Lower lobe of right lung (tissue), 2 donors: ENCODE data around the gene CEACAM18. TPM values are rescaled to one million over a fixed set of nuclear protein-coding genes. Genes with fewer than 3 reads are reported as not detected.

Experiments used
- ATAC-seq, 2 donors: fragments of 200-7000 bp; cut with Tn5 transposase; one replicate each; pipeline ENCODE4 v1.9.1; 2020 to 2022; ENCODE audit warnings: mild to moderate bottlenecking in 2 of 2, moderate library complexity in 2 of 2
- DNase-seq: peaks from one replicate; pipeline ENCODE4 v3.0.0-alpha.2; 2020
- H3K27ac ChIP-seq: fragments of 200-600 bp; one replicate; pipeline ENCODE4 v1.8.0; 2022
- H3K27me3 ChIP-seq: fragments of 200-600 bp; one replicate; pipeline ENCODE4 v1.8.0; 2022; ENCODE audit warnings: low read depth
- H3K36me3 ChIP-seq: fragments of 200-600 bp; one replicate; pipeline ENCODE4 v1.8.0; 2022; ENCODE audit warnings: mild to moderate bottlenecking
- H3K4me1 ChIP-seq: fragments of 200-600 bp; one replicate; pipeline ENCODE4 v1.8.0; 2022
- H3K4me3 ChIP-seq: fragments of 200-600 bp; one replicate; pipeline ENCODE4 v1.8.0; 2022; ENCODE audit warnings: mild to moderate bottlenecking
- H3K9me3 ChIP-seq: fragments of 200-600 bp; one replicate; pipeline ENCODE4 v1.8.0; 2022
- intact Hi-C: fragments of 100-400 bp; cut with DNase I; formaldehyde crosslinking; loops from one replicate; pipeline ENCODE4 v1.11.0; 2022
- total RNA-seq: library from RNA; stranded (reverse); fragmentation: NEBNext Ultra II Directional; extraction: Animal tissue kit (Norgen Biotek cat#: 25700); gene quantifications from one replicate; pipeline ENCODE4 v1.2.1, GENCODE V29; 2021
- TF ChIP-seq, protein P1 (sequence below): fragments of 200-600 bp; IDR thresholded peaks from one replicate; pipeline ENCODE4 v1.8.0; 2022; ENCODE audit warnings: antibody characterized with exemption, mild to moderate bottlenecking
- donor health status: DM: no; HTN: yes; CAD: no; lungs with severe emphysema.

Gene CEACAM18
- total RNA-seq, 1 donor from 2014 or later, result not detected

DNA sequence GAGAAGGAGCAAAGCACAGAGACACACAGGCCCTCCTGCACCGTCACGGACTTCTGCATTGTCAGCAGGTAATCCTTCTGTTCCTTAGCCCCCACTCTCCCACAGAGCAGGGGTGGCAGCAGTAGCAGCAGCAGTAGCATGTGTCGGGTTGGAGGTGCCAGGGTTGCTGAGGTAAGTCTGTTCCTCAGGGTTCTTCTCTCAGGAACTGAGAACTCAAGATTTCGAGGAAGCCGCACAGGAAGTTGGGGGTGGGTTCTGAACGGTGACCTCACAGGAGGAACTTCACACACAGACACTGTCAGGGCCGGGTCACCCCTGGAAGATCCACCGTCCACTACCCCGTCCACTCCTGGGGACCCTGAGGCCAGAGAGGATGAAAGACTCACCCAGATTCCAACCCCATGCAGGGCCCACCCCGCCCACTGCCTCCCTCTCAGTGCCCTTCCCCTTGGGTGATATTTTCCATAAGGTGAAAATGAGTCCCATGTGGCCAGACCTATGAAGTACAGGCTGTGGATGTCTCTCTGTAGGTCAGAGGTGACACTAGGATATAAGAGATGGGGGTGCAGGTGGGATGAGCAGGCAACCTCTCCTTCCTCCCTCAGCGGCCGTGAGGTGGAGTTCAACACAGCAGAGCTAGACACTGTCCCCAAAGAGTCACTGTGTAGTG, 23.4 kb downstream of the CEACAM18 start, which contains the start of gene SIGLEC12:
TSS of gene SIGLEC12 (minus strand) at position 207 of the 670 bp plus-strand sequence. CDS start at position 140, 67 bp downstream.
- H3K36me3 ChIP-seq, result no peaks in the 10 kb centered on the region
- no peak within 1 kb of the TSS for H3K27ac ChIP-seq
- intact Hi-C loops, result no loop called here
- peak; percentile 71 for DNase-seq
- peak within 1 kb of the TSS; percentile 21 for H3K4me3 ChIP-seq
- H3K9me3 ChIP-seq, result no peaks in the 10 kb centered on the region
- H3K27me3 ChIP-seq, result no peaks in the 10 kb centered on the region
- peak; percentile 71 to 73 for ATAC-seq
- TF ChIP-seq, protein P1, sequence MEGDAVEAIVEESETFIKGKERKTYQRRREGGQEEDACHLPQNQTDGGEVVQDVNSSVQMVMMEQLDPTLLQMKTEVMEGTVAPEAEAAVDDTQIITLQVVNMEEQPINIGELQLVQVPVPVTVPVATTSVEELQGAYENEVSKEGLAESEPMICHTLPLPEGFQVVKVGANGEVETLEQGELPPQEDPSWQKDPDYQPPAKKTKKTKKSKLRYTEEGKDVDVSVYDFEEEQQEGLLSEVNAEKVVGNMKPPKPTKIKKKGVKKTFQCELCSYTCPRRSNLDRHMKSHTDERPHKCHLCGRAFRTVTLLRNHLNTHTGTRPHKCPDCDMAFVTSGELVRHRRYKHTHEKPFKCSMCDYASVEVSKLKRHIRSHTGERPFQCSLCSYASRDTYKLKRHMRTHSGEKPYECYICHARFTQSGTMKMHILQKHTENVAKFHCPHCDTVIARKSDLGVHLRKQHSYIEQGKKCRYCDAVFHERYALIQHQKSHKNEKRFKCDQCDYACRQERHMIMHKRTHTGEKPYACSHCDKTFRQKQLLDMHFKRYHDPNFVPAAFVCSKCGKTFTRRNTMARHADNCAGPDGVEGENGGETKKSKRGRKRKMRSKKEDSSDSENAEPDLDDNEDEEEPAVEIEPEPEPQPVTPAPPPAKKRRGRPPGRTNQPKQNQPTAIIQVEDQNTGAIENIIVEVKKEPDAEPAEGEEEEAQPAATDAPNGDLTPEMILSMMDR, result no peak
- H3K4me1 ChIP-seq, result no peaks in the 10 kb centered on the region

DNA sequence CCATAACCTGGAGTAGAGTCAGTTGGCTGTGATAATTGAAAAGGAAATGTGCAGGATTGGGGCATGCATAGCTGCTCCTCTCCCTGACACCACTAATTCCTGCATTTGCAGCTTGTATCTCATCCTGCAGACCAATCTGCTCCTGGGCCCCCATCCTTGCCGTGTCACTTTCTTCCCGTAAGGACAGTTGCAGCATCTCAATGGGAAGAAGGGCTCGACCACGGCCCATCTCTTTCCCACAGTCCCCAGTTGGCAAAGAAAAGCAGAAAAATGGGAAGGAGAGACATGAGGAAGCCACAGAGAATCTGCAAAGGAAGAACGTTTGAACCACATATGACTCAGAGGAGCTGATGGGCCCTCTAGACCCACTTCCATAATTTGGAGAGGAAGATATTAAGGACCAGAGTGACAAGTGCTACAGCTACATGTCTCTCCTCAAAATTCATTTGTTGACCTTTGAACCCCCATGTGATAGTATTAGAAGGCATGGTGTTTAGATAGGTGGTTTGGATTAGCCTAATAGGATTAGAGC, 25.0 kb downstream of the CEACAM18 start:
- intact Hi-C loops, result no loop called here
- no peaks in the 10 kb centered on the region for H3K27me3 ChIP-seq
- ATAC-seq (peak; percentile 37 to 60), DNase-seq (no peak)
- no peak overlapping the region for H3K27ac ChIP-seq
- H3K9me3 ChIP-seq, result no peaks in the 10 kb centered on the region
- H3K4me1 ChIP-seq, result peaks cover 5% of the 10 kb centered on the region
- no peaks in the 10 kb centered on the region for H3K36me3 ChIP-seq
- TF ChIP-seq, protein P1, result no peak
- H3K4me3 ChIP-seq, result no peak overlapping the region

DNA sequence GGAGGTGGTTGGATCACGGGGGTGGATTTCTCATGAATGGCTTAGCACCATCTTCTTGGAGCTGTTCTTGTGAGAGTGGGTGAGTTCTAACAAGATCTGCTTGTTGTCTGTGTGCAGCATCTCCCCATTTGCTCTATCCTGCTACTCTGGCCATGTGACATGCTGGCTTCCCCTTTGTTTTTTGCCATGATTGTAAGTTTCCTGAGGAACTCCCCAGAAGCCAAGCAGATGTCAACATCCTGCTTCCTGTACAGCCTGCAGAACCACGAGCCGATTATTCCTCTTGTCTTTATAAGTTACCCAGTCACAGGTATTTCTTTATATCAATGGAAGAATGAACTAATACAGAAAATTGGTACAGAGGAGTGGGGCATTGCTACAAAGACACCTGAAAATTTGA, 25.6 kb downstream of the CEACAM18 start:
- no peak for DNase-seq
- no peak for ATAC-seq
- Histone ChIP-seq H3K36me3 (no peaks in the 10 kb centered on the region), H3K9me3 (no peaks in the 10 kb centered on the region), H3K4me1 (peaks cover 9% of the 10 kb centered on the region), H3K27ac (no peak overlapping the region), H3K4me3 (no peak overlapping the region), H3K27me3 (no peaks in the 10 kb centered on the region)
- TF ChIP-seq, protein P1, result no peak
- intact Hi-C loops, result no loop called here

DNA sequence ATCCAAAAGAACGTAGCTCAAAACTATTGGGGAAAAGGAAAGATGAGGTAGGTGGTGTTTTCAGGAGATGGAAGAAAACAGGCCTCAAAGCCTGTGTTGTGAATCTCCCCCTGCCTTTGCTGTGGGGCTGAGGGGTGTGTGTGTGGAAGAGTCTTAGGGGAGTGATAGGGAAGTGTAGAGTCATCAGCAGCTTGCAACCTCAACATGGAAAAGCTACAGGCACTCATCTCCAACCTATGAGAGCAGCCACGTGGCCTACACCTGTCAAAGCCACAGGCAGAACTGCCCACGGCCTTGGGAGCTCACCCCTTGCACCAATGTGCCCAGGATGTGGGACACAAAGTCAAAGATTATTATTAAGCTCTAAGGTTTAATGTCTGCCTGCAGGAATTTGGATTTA, 27.6 kb downstream of the CEACAM18 start:
- H3K27ac ChIP-seq, result no peak overlapping the region
- H3K4me1 ChIP-seq, result peaks cover 9% of the 10 kb centered on the region
- intact Hi-C loops, result no loop called here
- DNase-seq (no peak), ATAC-seq (no peak)
- H3K27me3 ChIP-seq, result no peaks in the 10 kb centered on the region
- H3K36me3 ChIP-seq, result no peaks in the 10 kb centered on the region
- H3K9me3 ChIP-seq, result no peaks in the 10 kb centered on the region
- TF ChIP-seq, protein P1, result no peak
- H3K4me3 ChIP-seq, result no peak overlapping the region

DNA sequence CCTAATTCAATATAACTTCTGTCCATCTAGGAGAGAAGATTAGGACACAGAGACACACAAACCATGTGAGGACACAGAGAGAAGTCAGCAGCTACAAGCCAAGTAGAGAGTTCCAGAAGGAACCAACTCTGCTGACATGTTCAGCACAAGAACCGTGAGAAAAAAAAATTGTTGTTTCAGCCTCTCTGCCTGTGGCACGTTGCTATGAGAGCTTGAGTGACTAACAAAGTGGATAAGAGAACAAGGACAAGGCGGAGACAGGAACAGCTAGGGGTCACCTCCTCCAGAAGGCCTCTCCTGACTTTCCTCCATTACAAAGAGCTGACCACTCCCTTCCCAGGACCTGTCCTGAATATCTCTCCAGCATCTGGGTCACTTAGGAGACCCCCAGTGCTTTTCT, 28.9 kb downstream of the CEACAM18 start:
- Histone ChIP-seq H3K27ac (no peak overlapping the region), H3K4me3 (no peak overlapping the region), H3K36me3 (no peaks in the 10 kb centered on the region), H3K9me3 (no peaks in the 10 kb centered on the region), H3K4me1 (peaks cover 9% of the 10 kb centered on the region), H3K27me3 (no peaks in the 10 kb centered on the region)
- DNase-seq (no peak), ATAC-seq (no peak)
- intact Hi-C loops, result no loop called here
- TF ChIP-seq, protein P1, result no peak
